HCT116 (cell line): ENCODE measurements around the gene FAM13A. TPM values are rescaled to one million over a fixed set of nuclear protein-coding genes. Genes with fewer than 3 reads are reported as not detected.

Source experiments
- ATAC-seq: fragments of 200-7000 bp; cut with Tn5 transposase; 2 replicates; pipeline ENCODE4 v1.9.1; 2020; ENCODE audit warnings: mild to moderate bottlenecking, moderate library complexity
- BruUV-seq: library from RNA; stranded (reverse); fragments of 400-500 nt; replicated peaks from 2 replicates; lab custom pipeline; 2021; lab: Mats Ljungman, UMichigan
- CTCF ChIA-PET: fragments of 300-600 bp; sonication (Branson Sonifier 250); formaldehyde crosslinking; loops from one replicate; lab custom pipeline; 2021; ENCODE audit warnings: antibody characterized with exemption; lab: Charles Lee
- POLR2A ChIA-PET: fragments of 300-600, 350-600 bp; sonication (Branson Sonifier 250); formaldehyde crosslinking; loops from one replicate; lab custom pipeline; 2021; ENCODE audit warnings: antibody characterized with exemption; lab: Charles Lee
- RAD21 ChIA-PET, 2 experiments: fragments of 300-600 bp; sonication (Branson Sonifier 250); formaldehyde crosslinking; loops; one replicate each; lab custom pipeline; 2023; ENCODE audit warnings: low total read pairs in 2 of 2; ENCODE audit not compliant: uncharacterized antibody in 2 of 2, unreplicated experiment in 2 of 2, low non-redundant PET in 1 of 2; lab: Charles Lee
- DNase-seq: peaks from one replicate; pipeline ENCODE4 v3.0.0-alpha.2; 2010; ENCODE audit warnings: low read depth, low spot score
- H2AFZ ChIP-seq: fragments of 200-600 bp; shearing (Covaris generic), sonication (generic); 2 replicates; pipeline ENCODE4 v1.6.1; 2017; ENCODE audit warnings: low read depth, mixed run types, mixed read lengths, antibody characterized with exemption, low read length; ENCODE audit not compliant: poor library complexity, severe bottlenecking
- H3K27ac ChIP-seq: 2 replicates; pipeline ENCODE4 v1.5.1; 2012; ENCODE audit warnings: low read depth, low read length
- H3K27me3 ChIP-seq: fragments of 200-600 bp; sonication (generic); 2 replicates; pipeline ENCODE4 v1.6.1; 2016; ENCODE audit warnings: mixed run types, low read length, mixed read lengths; ENCODE audit not compliant: insufficient read depth
- H3K36me3 ChIP-seq, 2 experiments: fragments of 200-500 bp in 1 of 2; fragments of 200-600 bp in 1 of 2; sonication (Bioruptor generic) in 1 of 2; sonication (generic) in 1 of 2; 2 replicates each; pipeline versions ENCODE4 v1.5.1 to v1.6.1; 2014 to 2016; ENCODE audit warnings: low read length in 2 of 2, inconsistent platforms in 1 of 2, mixed read lengths in 1 of 2, mixed run types in 1 of 2; ENCODE audit not compliant: insufficient read depth in 2 of 2, control insufficient read depth in 1 of 2
- H3K4me1 ChIP-seq, 2 experiments: fragments of 200-600 bp in 1 of 2; sonication (generic) in 1 of 2; 2 replicates each; pipeline versions ENCODE4 v1.5.1 to v1.6.1; 2012 to 2017; ENCODE audit warnings: low read length in 2 of 2, inconsistent platforms in 1 of 2, mild to moderate bottlenecking in 1 of 2, mixed read lengths in 1 of 2, mixed run types in 1 of 2, moderate library complexity in 1 of 2; ENCODE audit not compliant: insufficient read depth in 2 of 2, control insufficient read depth in 1 of 2
- H3K4me2 ChIP-seq: fragments of 200-600 bp; sonication (generic); 2 replicates; pipeline ENCODE4 v1.6.1; 2017; ENCODE audit warnings: mixed run types, low read length, mixed read lengths
- H3K4me3 ChIP-seq, 2 experiments: fragments of 200-600 bp in 1 of 2; sonication (generic) in 1 of 2; replicated peaks in 1 of 2; 2 replicates each; pipeline ENCODE4 v1.5.1; 2011 to 2016; ENCODE audit warnings: low read length in 2 of 2, control low read depth in 1 of 2, low read depth in 1 of 2, mild to moderate bottlenecking in 1 of 2, mixed read lengths in 1 of 2, mixed run types in 1 of 2
- H3K79me2 ChIP-seq: fragments of 200-600 bp; sonication (generic); 2 replicates; pipeline ENCODE4 v1.6.1; 2017; ENCODE audit warnings: mild to moderate bottlenecking, mixed run types, low read length, moderate library complexity, mixed read lengths; ENCODE audit not compliant: insufficient read depth
- H3K9ac ChIP-seq: fragments of 200-600 bp; sonication (generic); 2 replicates; pipeline ENCODE4 v1.6.1; 2016; ENCODE audit warnings: low read length, mixed read lengths
- H3K9me2 ChIP-seq: fragments of 200-600 bp; sonication (generic), shearing (Covaris generic); 2 replicates; pipeline ENCODE4 v1.6.1; 2017; ENCODE audit warnings: mixed run types, mild to moderate bottlenecking, moderate library complexity; ENCODE audit not compliant: insufficient read depth
- H3K9me3 ChIP-seq, 2 experiments: fragments of 200-500 bp in 1 of 2; fragments of 200-600 bp in 1 of 2; sonication (Bioruptor generic) in 1 of 2; sonication (generic) in 1 of 2; 2 replicates each; pipeline ENCODE4 v1.6.1; 2014 to 2017; ENCODE audit warnings: low read length in 2 of 2, mixed read lengths in 2 of 2, inconsistent platforms in 1 of 2, low read depth in 1 of 2, mild to moderate bottlenecking in 1 of 2, mixed run types in 1 of 2, moderate library complexity in 1 of 2; ENCODE audit not compliant: control insufficient read depth in 1 of 2, insufficient read depth in 1 of 2
- H4K20me1 ChIP-seq: fragments of 200-600 bp; sonication (generic), shearing (Covaris generic); 2 replicates; pipeline ENCODE4 v1.6.1; 2017; ENCODE audit warnings: mixed run types, mild to moderate bottlenecking, moderate library complexity; ENCODE audit not compliant: insufficient read depth
- CEBPB ChIP-seq: IDR thresholded peaks from 2 replicates; pipeline ENCODE4 v1.6.1; 2012; ENCODE audit warnings: low read depth
- EGR1 ChIP-seq: IDR thresholded peaks from 2 replicates; pipeline ENCODE4 v1.6.1; 2012; ENCODE audit warnings: low read depth
- ELF1 ChIP-seq: IDR thresholded peaks from 2 replicates; pipeline ENCODE4 v1.6.1; 2012; ENCODE audit warnings: low read depth, borderline replicate concordance
- EZH2 ChIP-seq: fragments of 200-600 bp; sonication (generic); IDR thresholded peaks from 2 replicates; pipeline ENCODE4 v1.6.1; 2017; ENCODE audit warnings: antibody characterized with exemption, mixed run types
- EZH2phosphoT487 ChIP-seq: fragments of 200-600 bp; IDR thresholded peaks from 2 replicates; pipeline ENCODE4 v1.6.1; 2018; ENCODE audit warnings: antibody characterized with exemption, borderline replicate concordance
- MAX ChIP-seq: IDR thresholded peaks from 2 replicates; pipeline ENCODE4 v1.6.1; 2012
- POLR2A ChIP-seq: IDR thresholded peaks from 2 replicates; pipeline ENCODE4 v1.7.0; 2011; ENCODE audit warnings: borderline replicate concordance; ENCODE audit not compliant: insufficient read depth, insufficient read length; ENCODE audit errors: extremely low read depth
- POLR2AphosphoS5 ChIP-seq: IDR thresholded peaks from 2 replicates; pipeline ENCODE4 v1.6.1; 2011; ENCODE audit warnings: mild to moderate bottlenecking, low read depth, low read length, moderate library complexity
- RAD21 ChIP-seq: IDR thresholded peaks from 2 replicates; pipeline ENCODE4 v1.6.1; 2012; ENCODE audit warnings: low read depth, mild to moderate bottlenecking
- SIN3A ChIP-seq: IDR thresholded peaks from 2 replicates; pipeline ENCODE4 v1.6.1; 2012; ENCODE audit warnings: low read depth
- SP1 ChIP-seq: IDR thresholded peaks from 2 replicates; pipeline ENCODE4 v1.6.1; 2012; ENCODE audit warnings: low read depth
- SRF ChIP-seq: IDR thresholded peaks from 2 replicates; pipeline ENCODE4 v1.6.1; 2012; ENCODE audit warnings: low read depth
- TCF7L2 ChIP-seq: IDR thresholded peaks from 2 replicates; pipeline ENCODE4 v1.7.0; 2011; ENCODE audit warnings: borderline replicate concordance, inconsistent platforms; ENCODE audit not compliant: insufficient read depth, insufficient read length; ENCODE audit errors: extremely low read depth
- ZBTB33 ChIP-seq: IDR thresholded peaks from 2 replicates; pipeline ENCODE4 v1.6.1; 2011; ENCODE audit warnings: mild to moderate bottlenecking, low read length, moderate library complexity; ENCODE audit not compliant: insufficient replicate concordance; ENCODE audit errors: extremely low read depth
- ZFX ChIP-seq: fragments of 450-650 bp; IDR thresholded peaks from 2 replicates; pipeline ENCODE4 v1.6.1; 2017
- ZNF274 ChIP-seq: fragments of 200-500 bp; sonication (Bioruptor generic); IDR thresholded peaks from 2 replicates; pipeline ENCODE4 v1.6.1; 2014; ENCODE audit warnings: mild to moderate bottlenecking, low read depth, low read length, inconsistent platforms
- intact Hi-C: fragments of 100-400 bp; cut with micrococcal nuclease; formaldehyde crosslinking; loops from 2 replicates; pipeline ENCODE4 v1.10.0; 2022
- total RNA-seq: library from RNA; stranded (reverse); gene quantifications from one replicate; pipeline ENCODE4 v1.2.1, GENCODE V29; 2021; ENCODE audit not compliant: unreplicated experiment
- TF ChIP-seq, protein P1 (sequence below): IDR thresholded peaks from 2 replicates; pipeline ENCODE4 v1.6.1; 2012
- TF ChIP-seq, protein P2 (sequence below): IDR thresholded peaks from 2 replicates; pipeline ENCODE4 v1.6.1; 2012; ENCODE audit warnings: low read depth
- TF ChIP-seq, protein P3 (sequence below), 3 experiments: fragments of 200-600 bp in 1 of 3; sonication (generic) in 1 of 3; IDR thresholded peaks in 2 of 3; conservative IDR thresholded peaks in 1 of 3; 2 replicates each; pipeline ENCODE4 v1.5.1; 2012 to 2017; ENCODE audit warnings: low read depth in 2 of 3, low read length in 2 of 3, antibody characterized with exemption in 1 of 3, borderline replicate concordance in 1 of 3, control low read depth in 1 of 3, mild to moderate bottlenecking in 1 of 3, mixed read lengths in 1 of 3, mixed run types in 1 of 3, moderate library complexity in 1 of 3; ENCODE audit not compliant: insufficient read depth in 1 of 3

FAM13A gene
- total RNA-seq, 1 experiment from 2014 or later, result 17.2 TPM

DNA sequence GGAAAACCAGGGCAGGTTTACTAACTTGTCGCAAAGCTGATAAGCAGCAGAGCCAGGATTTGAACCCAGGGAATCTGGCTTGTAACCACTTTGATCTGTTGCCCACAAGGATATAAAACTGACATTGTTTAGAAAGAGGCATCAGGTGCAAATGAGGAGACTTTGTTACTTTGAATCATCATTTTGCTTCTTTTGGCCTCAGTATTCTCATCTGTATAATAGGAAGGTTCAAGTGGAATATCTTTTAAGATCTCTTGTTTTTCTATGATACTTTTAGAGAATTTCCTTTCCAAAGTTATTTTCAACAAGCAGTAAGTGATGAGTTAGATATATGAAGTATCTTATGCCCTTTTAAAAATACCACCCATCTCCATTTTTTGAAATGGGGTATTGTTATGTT lies 301.5 kb downstream of the FAM13A start:
- ChIA-PET CTCF (no interaction called here), POLR2A (no interaction called here), RAD21 (no interaction called here)
- Histone ChIP-seq H3K27ac (no peak overlapping the region), H3K36me3 (no peaks in the 10 kb centered on the region), H3K4me2 (no peak overlapping the region), H3K9ac (no peak overlapping the region), H3K9me3 (no peaks in the 10 kb centered on the region), H4K20me1 (no peaks in the 10 kb centered on the region), H3K4me3 (no peak overlapping the region), H3K4me1 (no peaks in the 10 kb centered on the region), H3K79me2 (no peaks in the 10 kb centered on the region), H3K27me3 (no peaks in the 10 kb centered on the region), H3K9me2 (no peaks in the 10 kb centered on the region), H2AFZ (no peak overlapping the region)
- no TSS peak for BruUV-seq
- DNase-seq, result no peak
- intact Hi-C loops, result no loop called here
- ATAC-seq, result no peak
- TF ChIP-seq EZH2 (no peak), SP1 (no peak), ZNF274 (no peak), CEBPB (no peak), EGR1 (no peak), RAD21 (no peak), ZBTB33 (no peak), POLR2A (no peak), SRF (no peak), ZFX (no peak), EZH2phosphoT487 (no peak), TCF7L2 (no peak), POLR2AphosphoS5 (no peak), MAX (no peak), ELF1 (no peak), SIN3A (no peak)
- TF ChIP-seq, protein P1, sequence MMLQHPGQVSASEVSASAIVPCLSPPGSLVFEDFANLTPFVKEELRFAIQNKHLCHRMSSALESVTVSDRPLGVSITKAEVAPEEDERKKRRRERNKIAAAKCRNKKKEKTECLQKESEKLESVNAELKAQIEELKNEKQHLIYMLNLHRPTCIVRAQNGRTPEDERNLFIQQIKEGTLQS, result no peak
- TF ChIP-seq, protein P2, sequence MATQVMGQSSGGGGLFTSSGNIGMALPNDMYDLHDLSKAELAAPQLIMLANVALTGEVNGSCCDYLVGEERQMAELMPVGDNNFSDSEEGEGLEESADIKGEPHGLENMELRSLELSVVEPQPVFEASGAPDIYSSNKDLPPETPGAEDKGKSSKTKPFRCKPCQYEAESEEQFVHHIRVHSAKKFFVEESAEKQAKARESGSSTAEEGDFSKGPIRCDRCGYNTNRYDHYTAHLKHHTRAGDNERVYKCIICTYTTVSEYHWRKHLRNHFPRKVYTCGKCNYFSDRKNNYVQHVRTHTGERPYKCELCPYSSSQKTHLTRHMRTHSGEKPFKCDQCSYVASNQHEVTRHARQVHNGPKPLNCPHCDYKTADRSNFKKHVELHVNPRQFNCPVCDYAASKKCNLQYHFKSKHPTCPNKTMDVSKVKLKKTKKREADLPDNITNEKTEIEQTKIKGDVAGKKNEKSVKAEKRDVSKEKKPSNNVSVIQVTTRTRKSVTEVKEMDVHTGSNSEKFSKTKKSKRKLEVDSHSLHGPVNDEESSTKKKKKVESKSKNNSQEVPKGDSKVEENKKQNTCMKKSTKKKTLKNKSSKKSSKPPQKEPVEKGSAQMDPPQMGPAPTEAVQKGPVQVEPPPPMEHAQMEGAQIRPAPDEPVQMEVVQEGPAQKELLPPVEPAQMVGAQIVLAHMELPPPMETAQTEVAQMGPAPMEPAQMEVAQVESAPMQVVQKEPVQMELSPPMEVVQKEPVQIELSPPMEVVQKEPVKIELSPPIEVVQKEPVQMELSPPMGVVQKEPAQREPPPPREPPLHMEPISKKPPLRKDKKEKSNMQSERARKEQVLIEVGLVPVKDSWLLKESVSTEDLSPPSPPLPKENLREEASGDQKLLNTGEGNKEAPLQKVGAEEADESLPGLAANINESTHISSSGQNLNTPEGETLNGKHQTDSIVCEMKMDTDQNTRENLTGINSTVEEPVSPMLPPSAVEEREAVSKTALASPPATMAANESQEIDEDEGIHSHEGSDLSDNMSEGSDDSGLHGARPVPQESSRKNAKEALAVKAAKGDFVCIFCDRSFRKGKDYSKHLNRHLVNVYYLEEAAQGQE, result no peak
- TF ChIP-seq, protein P3, sequence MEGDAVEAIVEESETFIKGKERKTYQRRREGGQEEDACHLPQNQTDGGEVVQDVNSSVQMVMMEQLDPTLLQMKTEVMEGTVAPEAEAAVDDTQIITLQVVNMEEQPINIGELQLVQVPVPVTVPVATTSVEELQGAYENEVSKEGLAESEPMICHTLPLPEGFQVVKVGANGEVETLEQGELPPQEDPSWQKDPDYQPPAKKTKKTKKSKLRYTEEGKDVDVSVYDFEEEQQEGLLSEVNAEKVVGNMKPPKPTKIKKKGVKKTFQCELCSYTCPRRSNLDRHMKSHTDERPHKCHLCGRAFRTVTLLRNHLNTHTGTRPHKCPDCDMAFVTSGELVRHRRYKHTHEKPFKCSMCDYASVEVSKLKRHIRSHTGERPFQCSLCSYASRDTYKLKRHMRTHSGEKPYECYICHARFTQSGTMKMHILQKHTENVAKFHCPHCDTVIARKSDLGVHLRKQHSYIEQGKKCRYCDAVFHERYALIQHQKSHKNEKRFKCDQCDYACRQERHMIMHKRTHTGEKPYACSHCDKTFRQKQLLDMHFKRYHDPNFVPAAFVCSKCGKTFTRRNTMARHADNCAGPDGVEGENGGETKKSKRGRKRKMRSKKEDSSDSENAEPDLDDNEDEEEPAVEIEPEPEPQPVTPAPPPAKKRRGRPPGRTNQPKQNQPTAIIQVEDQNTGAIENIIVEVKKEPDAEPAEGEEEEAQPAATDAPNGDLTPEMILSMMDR (IDR thresholded peaks at IDR 0.05 in 2 of 3, conservative IDR thresholded peaks at IDR 0.05 in 1 of 3; ENCODE audit: borderline replicate concordance in 1 of 3, insufficient read depth in 1 of 3, low read depth in 2 of 3, low read length in 2 of 3), result no peak
